Choroid plexus epithelial cell (primary cell): ENCODE data around the gene TMEM88.

Experiments
- DNase-seq: peaks from one replicate; pipeline ENCODE4 v3.0.0-alpha.2; 2010; ENCODE audit warnings: low read depth
- H3K4me3 ChIP-seq: 2 replicates; pipeline ENCODE4 v1.5.1; 2011; ENCODE audit warnings: low read depth, mild to moderate bottlenecking, control low read depth, low read length, moderate library complexity
- TF ChIP-seq, protein P1 (sequence below): conservative IDR thresholded peaks from 2 replicates; pipeline ENCODE4 v1.5.1; 2011; ENCODE audit warnings: low read depth, mild to moderate bottlenecking, control low read depth, inconsistent platforms, low read length, moderate library complexity

The TMEM88 gene

DNA sequence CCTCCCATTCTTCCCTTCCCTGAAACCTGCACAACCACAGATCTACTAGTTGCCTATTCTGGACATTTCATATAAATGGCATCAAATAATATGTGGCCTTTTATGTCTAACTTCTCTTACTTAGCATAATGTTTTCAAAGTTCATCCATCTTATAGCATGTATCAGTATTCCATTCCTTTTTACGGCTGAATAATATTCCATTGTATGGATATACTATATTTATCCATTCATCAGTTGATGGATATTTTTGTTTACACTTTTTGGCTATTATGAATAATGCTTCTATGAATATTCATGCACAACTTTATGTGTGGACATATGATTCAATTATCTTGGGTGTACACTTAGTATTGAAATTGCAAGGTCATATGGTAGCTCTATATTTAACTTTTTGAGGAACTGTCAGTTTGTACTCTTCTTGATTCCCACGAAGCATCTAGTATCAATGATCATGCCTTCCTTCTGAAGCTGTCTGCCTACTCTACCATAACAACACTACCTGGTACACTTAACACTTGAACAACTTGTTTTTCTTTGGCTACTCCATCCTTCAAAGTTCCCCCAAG, 21.0 kb downstream of the TMEM88 start:
- no peak overlapping the region for H3K4me3 ChIP-seq
- TF ChIP-seq, protein P1, sequence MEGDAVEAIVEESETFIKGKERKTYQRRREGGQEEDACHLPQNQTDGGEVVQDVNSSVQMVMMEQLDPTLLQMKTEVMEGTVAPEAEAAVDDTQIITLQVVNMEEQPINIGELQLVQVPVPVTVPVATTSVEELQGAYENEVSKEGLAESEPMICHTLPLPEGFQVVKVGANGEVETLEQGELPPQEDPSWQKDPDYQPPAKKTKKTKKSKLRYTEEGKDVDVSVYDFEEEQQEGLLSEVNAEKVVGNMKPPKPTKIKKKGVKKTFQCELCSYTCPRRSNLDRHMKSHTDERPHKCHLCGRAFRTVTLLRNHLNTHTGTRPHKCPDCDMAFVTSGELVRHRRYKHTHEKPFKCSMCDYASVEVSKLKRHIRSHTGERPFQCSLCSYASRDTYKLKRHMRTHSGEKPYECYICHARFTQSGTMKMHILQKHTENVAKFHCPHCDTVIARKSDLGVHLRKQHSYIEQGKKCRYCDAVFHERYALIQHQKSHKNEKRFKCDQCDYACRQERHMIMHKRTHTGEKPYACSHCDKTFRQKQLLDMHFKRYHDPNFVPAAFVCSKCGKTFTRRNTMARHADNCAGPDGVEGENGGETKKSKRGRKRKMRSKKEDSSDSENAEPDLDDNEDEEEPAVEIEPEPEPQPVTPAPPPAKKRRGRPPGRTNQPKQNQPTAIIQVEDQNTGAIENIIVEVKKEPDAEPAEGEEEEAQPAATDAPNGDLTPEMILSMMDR: no peak
- no peak for DNase-seq

- no peak for DNase-seq
- H3K4me3 ChIP-seq: no peak overlapping the region
- TF ChIP-seq, protein P1: no peak
Measured at GRCh38 chr17:7878234-7878633, 23.4 kb downstream of the TMEM88 start.

- TF ChIP-seq, protein P1: no peak
- no peak overlapping the region for H3K4me3 ChIP-seq
- DNase-seq: no peak
Measured at GRCh38 chr17:7880076-7880868, 25.4 kb downstream of the TMEM88 start.

- TF ChIP-seq, protein P1: no peak
- peak; percentile 24 for DNase-seq
- H3K4me3 ChIP-seq: no peak overlapping the region
Measured at GRCh38 chr17:7881276-7882054, 26.6 kb downstream of the TMEM88 start.

DNA sequence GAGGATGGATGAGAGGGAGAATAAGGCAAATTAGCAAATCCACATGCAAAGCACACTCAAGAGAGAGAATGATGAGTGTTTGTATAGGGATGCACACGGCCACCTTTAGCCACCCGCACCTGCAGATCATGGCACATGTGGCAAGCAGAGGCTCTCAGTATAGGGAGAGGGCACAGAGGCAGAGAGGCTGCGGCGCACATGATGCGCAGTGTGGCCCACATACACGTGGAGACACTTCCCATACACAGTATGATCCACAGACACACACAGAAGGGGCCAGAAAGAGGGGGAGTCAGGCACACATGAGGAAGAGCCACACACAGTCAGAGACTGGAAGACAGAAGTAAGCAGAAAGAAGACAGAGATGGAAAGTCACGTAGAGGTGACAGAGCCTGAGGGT, 27.2 kb downstream of the TMEM88 start:
- no peak for DNase-seq
- TF ChIP-seq, protein P1: no peak
- H3K4me3 ChIP-seq: no peak overlapping the region

DNA sequence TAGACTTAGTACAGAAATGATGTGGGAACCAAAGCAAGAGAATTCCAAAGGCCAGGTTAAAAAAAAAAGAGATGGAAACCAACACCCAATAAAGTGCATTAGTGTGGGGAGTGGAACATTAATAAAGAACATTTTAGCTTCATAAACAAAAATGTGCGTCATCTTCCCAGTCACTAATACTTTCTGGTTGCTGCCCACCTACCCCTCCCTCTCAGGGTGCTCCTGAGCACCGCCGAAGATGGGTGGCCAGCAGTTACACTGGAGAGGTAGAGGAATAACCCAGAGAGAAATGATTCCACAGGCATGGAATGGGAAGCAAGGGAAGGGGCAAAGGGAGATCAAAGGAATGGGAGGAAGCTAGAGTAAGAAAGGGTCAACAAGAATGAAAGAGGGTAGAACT, 27.8 kb downstream of the TMEM88 start:
- H3K4me3 ChIP-seq: no peak overlapping the region
- no peak for DNase-seq
- TF ChIP-seq, protein P1: no peak
